Embryonic facial prominence (tissue), 1 donor: Measurements from ENCODE around the gene SOSTDC1.

Experiments used
- DNase-seq: peaks from one replicate; pipeline ENCODE4 v3.0.0-alpha.2; 2016; ENCODE audit errors: extremely low spot score

Gene SOSTDC1

GRCh38 chr7:16419859-16420258 is 45.7 kb downstream of the SOSTDC1 start:
- no peak for DNase-seq

GRCh38 chr7:16419126-16419525 is 46.4 kb downstream of the SOSTDC1 start:
- DNase-seq: no peak

- DNase-seq: no peak
These were observed 47.6 kb downstream of the SOSTDC1 start for GRCh38 chr7:16417906-16418305.

- DNase-seq: no peak
These were observed 49.0 kb downstream of the SOSTDC1 start for GRCh38 chr7:16416289-16417282.

GRCh38 chr7:16412274-16413254 is 53.0 kb downstream of the SOSTDC1 start:
- no peak for DNase-seq
